ENCODE measurements around the gene AGL. TPM values are rescaled to one million over a fixed set of nuclear protein-coding genes. Genes with fewer than 3 reads are reported as not detected.

The AGL gene
- total and polyA plus RNA-seq, 10 donors, result 6.3 to 28.1 (median 18.1) TPM

GRCh38 chr1:99858286-99858685 is 8.1 kb downstream of the AGL start:
- H3K9me3 ChIP-seq, result peaks cover 0 to 8% (median 0%) of the 10 kb centered on the region in 8 donors
- H3K4me1 ChIP-seq, result no peaks in the 10 kb centered on the region
- peaks cover 0 to 73% (median 21%) of the 10 kb centered on the region in 6 donors for H3K36me3 ChIP-seq
- 86 to 94% (median 93%) methylated on average over 2 of the region's 2 CpGs for WGBS, 5 donors
- no peaks in the 10 kb centered on the region for H3K27me3 ChIP-seq (replicated peaks in 1 of 7)
- no peak for DNase-seq
- intact Hi-C loops (cut with DNase I; ENCODE audit: low total_unique reads), result no loop called here
- H3K4me3 ChIP-seq, result no peak overlapping the region
- TF ChIP-seq, protein P1, sequence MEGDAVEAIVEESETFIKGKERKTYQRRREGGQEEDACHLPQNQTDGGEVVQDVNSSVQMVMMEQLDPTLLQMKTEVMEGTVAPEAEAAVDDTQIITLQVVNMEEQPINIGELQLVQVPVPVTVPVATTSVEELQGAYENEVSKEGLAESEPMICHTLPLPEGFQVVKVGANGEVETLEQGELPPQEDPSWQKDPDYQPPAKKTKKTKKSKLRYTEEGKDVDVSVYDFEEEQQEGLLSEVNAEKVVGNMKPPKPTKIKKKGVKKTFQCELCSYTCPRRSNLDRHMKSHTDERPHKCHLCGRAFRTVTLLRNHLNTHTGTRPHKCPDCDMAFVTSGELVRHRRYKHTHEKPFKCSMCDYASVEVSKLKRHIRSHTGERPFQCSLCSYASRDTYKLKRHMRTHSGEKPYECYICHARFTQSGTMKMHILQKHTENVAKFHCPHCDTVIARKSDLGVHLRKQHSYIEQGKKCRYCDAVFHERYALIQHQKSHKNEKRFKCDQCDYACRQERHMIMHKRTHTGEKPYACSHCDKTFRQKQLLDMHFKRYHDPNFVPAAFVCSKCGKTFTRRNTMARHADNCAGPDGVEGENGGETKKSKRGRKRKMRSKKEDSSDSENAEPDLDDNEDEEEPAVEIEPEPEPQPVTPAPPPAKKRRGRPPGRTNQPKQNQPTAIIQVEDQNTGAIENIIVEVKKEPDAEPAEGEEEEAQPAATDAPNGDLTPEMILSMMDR (IDR thresholded peaks at IDR 0.05 in 8 of 11, conservative IDR thresholded peaks at IDR 0.05 in 3 of 11), result no peak
- TF ChIP-seq POLR2A (IDR thresholded peaks at IDR 0.05), result no peak
- no peak for TF ChIP-seq POLR2AphosphoS5 (IDR thresholded peaks at IDR 0.05)
- no peak overlapping the region for H3K27ac ChIP-seq

- Histone ChIP-seq H3K27me3 (replicated peaks in 1 of 7) (no peaks in the 10 kb centered on the region), H3K4me1 (no peaks in the 10 kb centered on the region), H3K4me3 (no peak overlapping the region), H3K27ac (no peak overlapping the region), H3K36me3 (peaks cover 0 to 73% (median 20%) of the 10 kb centered on the region in 6 donors), H3K9me3 (peaks cover 0 to 8% (median 0%) of the 10 kb centered on the region in 8 donors)
- no peak for DNase-seq
- TF ChIP-seq, protein P1 (IDR thresholded peaks at IDR 0.05 in 8 of 11, conservative IDR thresholded peaks at IDR 0.05 in 3 of 11), result no peak
- TF ChIP-seq POLR2AphosphoS5 (IDR thresholded peaks at IDR 0.05) (no peak), POLR2A (IDR thresholded peaks at IDR 0.05) (no peak)
- intact Hi-C loops (cut with DNase I; ENCODE audit: low total_unique reads), result no loop called here
These were observed 8.7 kb downstream of the AGL start for GRCh38 chr1:99858881-99859280.

GRCh38 chr1:99860703-99861102 is 10.5 kb downstream of the AGL start:
- H3K9me3 ChIP-seq, result peaks cover 0 to 8% (median 0%) of the 10 kb centered on the region in 8 donors
- DNase-seq, result no peak
- H3K4me3 ChIP-seq, result no peak overlapping the region
- H3K27ac ChIP-seq, result no peak overlapping the region
- 75 to 96% (median 84%) methylated on average over 4 of the region's 4 CpGs for WGBS, 5 donors
- H3K36me3 ChIP-seq, result peaks cover 0 to 74% (median 24%) of the 10 kb centered on the region in 6 donors
- TF ChIP-seq POLR2A (IDR thresholded peaks at IDR 0.05), result no peak
- TF ChIP-seq, protein P1 (IDR thresholded peaks at IDR 0.05 in 8 of 11, conservative IDR thresholded peaks at IDR 0.05 in 3 of 11), result no peak
- TF ChIP-seq POLR2AphosphoS5 (IDR thresholded peaks at IDR 0.05), result no peak
- no peaks in the 10 kb centered on the region for H3K27me3 ChIP-seq (replicated peaks in 1 of 7)
- H3K4me1 ChIP-seq, result no peaks in the 10 kb centered on the region
- intact Hi-C loops (cut with DNase I; ENCODE audit: low total_unique reads), result no loop called here

- H3K27me3 ChIP-seq (replicated peaks in 1 of 7), result no peaks in the 10 kb centered on the region
- no peak for TF ChIP-seq POLR2AphosphoS5 (IDR thresholded peaks at IDR 0.05)
- TF ChIP-seq, protein P1 (IDR thresholded peaks at IDR 0.05 in 8 of 11, conservative IDR thresholded peaks at IDR 0.05 in 3 of 11), result no peak
- no peak for TF ChIP-seq POLR2A (IDR thresholded peaks at IDR 0.05)
- H3K36me3 ChIP-seq, result peaks cover 0 to 64% (median 13%) of the 10 kb centered on the region in 6 donors
- H3K4me3 ChIP-seq, result no peak overlapping the region
- no peak for DNase-seq
- 95 to 99% (median 97%) methylated on average over 6 of the region's 6 CpGs for WGBS, 5 donors
- peaks cover 0 to 2% (median 0%) of the 10 kb centered on the region in 8 donors for H3K9me3 ChIP-seq
- H3K4me1 ChIP-seq, result no peaks in the 10 kb centered on the region
- intact Hi-C loops (cut with DNase I; ENCODE audit: low total_unique reads), result no loop called here
- H3K27ac ChIP-seq, result no peak overlapping the region
These were observed 17.5 kb downstream of the AGL start for GRCh38 chr1:99867682-99868081.

All from spleen (tissue), 11 donors.